HepG2 (cell line): ENCODE measurements around the gene GRK6. TPM values are rescaled to one million over a fixed set of nuclear protein-coding genes. Genes with fewer than 3 reads are reported as not detected.

ENCODE experiments used
- ATF3 ChIP-seq: sonication (generic); formaldehyde crosslinking; IDR thresholded peaks from 2 replicates; pipeline ENCODE4 v1.4.0; 2020; ENCODE audit warnings: missing genetic modification reagents
- CBX5 ChIP-seq: sonication (generic); formaldehyde crosslinking; IDR thresholded peaks from 2 replicates; pipeline ENCODE4 v1.4.0; 2020; ENCODE audit warnings: missing genetic modification reagents, borderline replicate concordance
- FOXO1 ChIP-seq: sonication (generic); formaldehyde crosslinking; IDR thresholded peaks from 2 replicates; pipeline ENCODE4 v1.4.0; 2020; ENCODE audit warnings: missing genetic modification reagents
- HOXA3 ChIP-seq: sonication (generic); formaldehyde crosslinking; IDR thresholded peaks from 2 replicates; pipeline ENCODE4 v1.5.0; 2020; ENCODE audit warnings: missing genetic modification reagents
- NR2F6 ChIP-seq, 2 experiments: IDR thresholded peaks; 2 replicates each; pipeline ENCODE4 v1.6.1; 2016; ENCODE audit warnings: antibody characterized with exemption in 1 of 2, mild to moderate bottlenecking in 1 of 2
- PPARG ChIP-seq: conservative IDR thresholded peaks from 2 replicates; pipeline ENCODE4 v1.6.1; 2016; ENCODE audit warnings: missing biosample characterization, missing genetic modification reagents
- ZFAT ChIP-seq: sonication (generic); formaldehyde crosslinking; conservative IDR thresholded peaks from 2 replicates; pipeline ENCODE4 v1.8.1; 2023; ENCODE audit warnings: missing genetic modification reagents, inconsistent platforms
- ZMAT3 ChIP-seq: sonication (generic); formaldehyde crosslinking; conservative IDR thresholded peaks from 2 replicates; pipeline ENCODE4 v1.7.0; 2021; ENCODE audit warnings: missing genetic modification reagents
- ZMYM4 ChIP-seq: sonication (generic); formaldehyde crosslinking; IDR thresholded peaks from 2 replicates; pipeline ENCODE4 v1.8.1; 2023; ENCODE audit warnings: mild to moderate bottlenecking, missing genetic modification reagents
- ZNF24 ChIP-seq: fragments of 450-650 bp; IDR thresholded peaks from 2 replicates; pipeline ENCODE4 v1.6.1; 2017; ENCODE audit warnings: antibody characterized with exemption, mild to moderate bottlenecking
- ZNF280D ChIP-seq: sonication (generic); formaldehyde crosslinking; IDR thresholded peaks from 2 replicates; pipeline ENCODE4 v1.5.1; 2020; ENCODE audit warnings: mild to moderate bottlenecking, missing genetic modification reagents
- ZNF431 ChIP-seq: sonication (generic); formaldehyde crosslinking; IDR thresholded peaks from 2 replicates; pipeline ENCODE4 v1.9.0; 2022; ENCODE audit warnings: missing genetic modification reagents, low read depth, mild to moderate bottlenecking, borderline replicate concordance
- ZNF589 ChIP-seq: sonication (generic); formaldehyde crosslinking; conservative IDR thresholded peaks from 2 replicates; pipeline ENCODE4 v1.8.0; 2022; ENCODE audit warnings: mild to moderate bottlenecking, moderate library complexity, missing genetic modification reagents
- ZNF614 ChIP-seq: IDR thresholded peaks from 2 replicates; pipeline ENCODE4 v1.6.1; 2018; ENCODE audit warnings: missing biosample characterization, missing genetic modification reagents, inconsistent platforms, borderline replicate concordance
- polyA plus RNA-seq, 8 experiments: library from polyadenylated mRNA; depleted of rRNA in 3 of 8; stranded (reverse) in 7 of 8; unstranded in 1 of 8; fragments of >200 nt; fragmentation: Illumina TruSeq in 4 of 8; extraction: Trizol in 4 of 8; gene quantifications; 2 replicates each; pipeline versions ENCODE4 v1.2.1 to v1.2.3, GENCODE V29; 2011 to 2016; ENCODE audit warnings: low read depth in 4 of 8, missing spikeins in 1 of 8, mixed read lengths in 1 of 8; ENCODE audit not compliant: insufficient read depth in 1 of 8
- total RNA-seq, 5 experiments: library from RNA; depleted of rRNA; stranded (reverse); fragments of >200 nt; fragmentation: Illumina TruSeq; extraction: Trizol; gene quantifications; 2 replicates each; pipeline ENCODE4 v1.2.3, GENCODE V29; 2016; ENCODE audit warnings: low read depth in 1 of 5
- TF ChIP-seq, protein P1 (sequence below), 2 experiments: sonication (generic) in 1 of 2; formaldehyde crosslinking in 1 of 2; IDR thresholded peaks; 2 replicates each; pipeline versions ENCODE4 v1.6.1 to v1.9.0; 2014 to 2022; ENCODE audit warnings: antibody characterized with exemption in 1 of 2, borderline replicate concordance in 1 of 2, inconsistent platforms in 1 of 2, low read depth in 1 of 2, missing genetic modification reagents in 1 of 2
- TF ChIP-seq, protein P2 (sequence below): IDR thresholded peaks from 2 replicates; pipeline ENCODE4 v1.6.1; 2016; ENCODE audit warnings: missing compliant biosample characterization, missing genetic modification reagents, borderline replicate concordance
- TF ChIP-seq, protein P3 (sequence below): IDR thresholded peaks from 2 replicates; pipeline ENCODE4 v1.6.1; 2016; ENCODE audit warnings: missing genetic modification reagents, missing compliant biosample characterization

Gene GRK6
- total and polyA plus RNA-seq, 2 of the 13 experiments (the other 11 are each of a cell fraction or from before 2014, with no cell fraction given), result 13.2 to 19.9 TPM

GRCh38 chr5:177447611-177448243 is 21.3 kb downstream of the GRK6 start (continued):
- TF ChIP-seq, protein P1, sequence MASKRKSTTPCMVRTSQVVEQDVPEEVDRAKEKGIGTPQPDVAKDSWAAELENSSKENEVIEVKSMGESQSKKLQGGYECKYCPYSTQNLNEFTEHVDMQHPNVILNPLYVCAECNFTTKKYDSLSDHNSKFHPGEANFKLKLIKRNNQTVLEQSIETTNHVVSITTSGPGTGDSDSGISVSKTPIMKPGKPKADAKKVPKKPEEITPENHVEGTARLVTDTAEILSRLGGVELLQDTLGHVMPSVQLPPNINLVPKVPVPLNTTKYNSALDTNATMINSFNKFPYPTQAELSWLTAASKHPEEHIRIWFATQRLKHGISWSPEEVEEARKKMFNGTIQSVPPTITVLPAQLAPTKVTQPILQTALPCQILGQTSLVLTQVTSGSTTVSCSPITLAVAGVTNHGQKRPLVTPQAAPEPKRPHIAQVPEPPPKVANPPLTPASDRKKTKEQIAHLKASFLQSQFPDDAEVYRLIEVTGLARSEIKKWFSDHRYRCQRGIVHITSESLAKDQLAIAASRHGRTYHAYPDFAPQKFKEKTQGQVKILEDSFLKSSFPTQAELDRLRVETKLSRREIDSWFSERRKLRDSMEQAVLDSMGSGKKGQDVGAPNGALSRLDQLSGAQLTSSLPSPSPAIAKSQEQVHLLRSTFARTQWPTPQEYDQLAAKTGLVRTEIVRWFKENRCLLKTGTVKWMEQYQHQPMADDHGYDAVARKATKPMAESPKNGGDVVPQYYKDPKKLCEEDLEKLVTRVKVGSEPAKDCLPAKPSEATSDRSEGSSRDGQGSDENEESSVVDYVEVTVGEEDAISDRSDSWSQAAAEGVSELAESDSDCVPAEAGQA (IDR thresholded peaks at IDR 0.05; ENCODE audit: low read depth), result peak; percentile 42; the same call in 1 of the 2 replicates
- TF ChIP-seq, protein P1 (CRISPR knock-in tag; IDR thresholded peaks at IDR 0.05; ENCODE audit: borderline replicate concordance), result no peak
- no peak for TF ChIP-seq ZNF431 (CRISPR knock-in tag)
- peak; percentile 54; the same call in 1 of the 2 replicates for TF ChIP-seq ATF3
- peak; percentile 59; the same call in 1 of the 2 replicates for TF ChIP-seq CBX5 (CRISPR knock-in tag)
- no peak for TF ChIP-seq ZNF24
- TF ChIP-seq HOXA3 (CRISPR knock-in tag), result peak; percentile 43; the same call in 1 of the 2 replicates
- TF ChIP-seq PPARG, result peak; percentile 78
- no peak for TF ChIP-seq ZMYM4
- peak; percentile 89 for TF ChIP-seq NR2F6 (IDR thresholded peaks at IDR 0.05)
- peak; percentile 93 for TF ChIP-seq NR2F6 (CRISPR knock-in tag; IDR thresholded peaks at IDR 0.05)
- TF ChIP-seq, protein P2, sequence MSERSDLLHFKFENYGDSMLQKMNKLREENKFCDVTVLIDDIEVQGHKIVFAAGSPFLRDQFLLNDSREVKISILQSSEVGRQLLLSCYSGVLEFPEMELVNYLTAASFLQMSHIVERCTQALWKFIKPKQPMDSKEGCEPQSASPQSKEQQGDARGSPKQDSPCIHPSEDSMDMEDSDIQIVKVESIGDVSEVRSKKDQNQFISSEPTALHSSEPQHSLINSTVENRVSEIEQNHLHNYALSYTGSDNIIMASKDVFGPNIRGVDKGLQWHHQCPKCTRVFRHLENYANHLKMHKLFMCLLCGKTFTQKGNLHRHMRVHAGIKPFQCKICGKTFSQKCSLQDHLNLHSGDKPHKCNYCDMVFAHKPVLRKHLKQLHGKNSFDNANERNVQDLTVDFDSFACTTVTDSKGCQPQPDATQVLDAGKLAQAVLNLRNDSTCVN (CRISPR knock-in tag), result peak; percentile 30; the same call in 1 of the 2 replicates
- 0 out of 2 replicates have a peak, but pooled peaks have one; percentile 13 for TF ChIP-seq FOXO1
- TF ChIP-seq ZNF589 (CRISPR knock-in tag), result 0 out of 2 replicates have a peak, but pooled peaks have one; percentile 32
- TF ChIP-seq, protein P3, sequence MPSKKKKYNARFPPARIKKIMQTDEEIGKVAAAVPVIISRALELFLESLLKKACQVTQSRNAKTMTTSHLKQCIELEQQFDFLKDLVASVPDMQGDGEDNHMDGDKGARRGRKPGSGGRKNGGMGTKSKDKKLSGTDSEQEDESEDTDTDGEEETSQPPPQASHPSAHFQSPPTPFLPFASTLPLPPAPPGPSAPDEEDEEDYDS (CRISPR knock-in tag), result peak; percentile 73
- TF ChIP-seq ZNF280D (CRISPR knock-in tag), result 0 out of 2 replicates have a peak, but pooled peaks have one; percentile 44
- no peak for TF ChIP-seq ZFAT (CRISPR knock-in tag)
- TF ChIP-seq ZNF614, result peak; percentile 45; the same call in 1 of the 2 replicates
- no peak; the same call in 1 of the 2 replicates for TF ChIP-seq ZMAT3 (CRISPR knock-in tag)
